GM19468 (cell line): ENCODE measurements around the gene DNMT1.
"Not testable (repeated sequence)": the region's sequence is repeated elsewhere in the genome, so short reads cannot be mapped to it uniquely, and the experiment has no call there.

Source experiments
- ATAC-seq: cut with Tn5 transposase; IDR thresholded peaks from one replicate; pipeline ENCODE4 v1.9.1; 2021; ENCODE audit warnings: mild to moderate bottlenecking, moderate library complexity, moderate number of reproducible peaks; ENCODE audit not compliant: unreplicated experiment; ENCODE audit errors: extremely low read depth

Gene DNMT1

GRCh38 chr19:10223488-10224213 is 28.9 kb upstream of the DNMT1 start:
- no peak for ATAC-seq

DNA sequence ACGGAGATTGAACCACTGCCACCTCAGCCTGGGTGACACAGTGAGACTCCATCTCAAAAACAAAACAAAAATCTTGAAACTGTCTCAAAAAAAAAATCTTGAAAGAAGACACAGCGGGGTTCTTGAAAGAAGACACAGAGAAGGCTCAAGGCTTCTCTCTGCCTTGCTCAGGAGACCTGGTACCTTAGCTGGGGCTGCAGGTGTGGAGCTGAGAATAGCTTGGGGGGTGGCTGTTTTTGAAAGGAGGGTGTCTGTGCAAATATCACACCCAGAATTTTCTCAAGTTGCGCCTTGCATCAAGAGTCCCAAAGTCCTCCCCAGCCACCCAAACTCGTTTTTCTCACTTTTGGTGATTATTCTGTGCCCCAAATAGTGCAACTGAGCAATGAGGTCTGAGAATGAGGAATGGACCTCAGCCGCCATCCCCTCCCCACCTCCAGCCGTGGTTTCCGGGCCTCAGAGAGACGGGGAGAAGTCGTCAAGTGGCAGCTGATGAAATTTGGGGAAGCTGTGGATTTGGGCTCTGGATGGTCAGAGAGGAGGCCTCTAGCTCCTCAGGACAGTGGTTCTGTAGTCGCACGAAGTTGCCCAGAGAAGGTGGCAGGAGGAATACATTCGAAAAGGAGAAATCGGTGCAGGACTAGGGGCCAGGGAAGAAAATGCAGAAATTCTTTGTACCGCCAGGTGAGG is 27.6 kb upstream of the DNMT1 start:
- no peak for ATAC-seq

- no peak for ATAC-seq
Measured at GRCh38 chr19:10220695-10221094, 25.9 kb upstream of the DNMT1 start.

DNA sequence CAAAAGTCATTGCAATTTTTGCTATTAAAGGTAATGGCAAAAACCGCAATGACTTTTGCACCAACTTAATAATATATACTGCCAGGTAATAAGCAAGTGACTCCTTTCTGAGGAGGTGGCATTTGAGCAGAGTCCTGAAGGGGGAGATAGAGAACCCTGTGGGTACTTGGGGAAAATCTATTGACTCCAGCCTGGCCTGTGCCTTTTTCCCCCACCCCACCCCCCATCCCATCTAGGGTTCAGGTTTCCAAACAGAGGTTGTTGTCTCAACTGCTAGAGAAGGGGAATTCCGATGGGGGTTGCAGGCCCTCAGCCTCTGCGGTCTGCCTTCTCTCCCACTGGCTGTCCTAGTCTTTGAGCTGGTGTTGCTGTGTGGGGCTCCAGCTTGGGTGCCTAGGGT is 24.9 kb upstream of the DNMT1 start:
- ATAC-seq: no peak

GRCh38 chr19:10217085-10217484 is 22.3 kb upstream of the DNMT1 start:
- no peak for ATAC-seq

- ATAC-seq: no peak
Measured at GRCh38 chr19:10214784-10215183, 20.0 kb upstream of the DNMT1 start.

GRCh38 chr19:10211691-10212090 is 16.9 kb upstream of the DNMT1 start:
- ATAC-seq: no peak

DNA sequence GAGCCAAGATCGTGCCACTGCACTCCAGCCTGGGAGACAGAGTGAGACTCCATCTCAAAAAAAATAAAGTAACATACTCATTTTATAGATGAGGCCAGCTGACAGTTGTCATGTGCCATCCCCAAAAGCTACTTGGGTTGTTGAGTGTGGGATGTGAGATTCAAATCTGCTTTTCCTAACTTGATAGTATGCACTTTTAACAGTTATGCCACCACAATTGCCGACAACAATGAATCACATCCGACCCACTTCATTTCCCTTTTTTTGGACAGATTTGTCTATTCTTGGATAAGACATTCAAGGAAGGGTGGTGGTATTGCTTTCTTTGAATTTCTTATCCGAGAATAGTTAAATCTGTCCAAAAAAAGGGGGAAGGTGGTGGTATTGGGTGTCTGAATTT is 16.3 kb upstream of the DNMT1 start:
- no peak for ATAC-seq

- ATAC-seq: no peak
Measured at GRCh38 chr19:10209315-10209714, 14.6 kb upstream of the DNMT1 start.

DNA sequence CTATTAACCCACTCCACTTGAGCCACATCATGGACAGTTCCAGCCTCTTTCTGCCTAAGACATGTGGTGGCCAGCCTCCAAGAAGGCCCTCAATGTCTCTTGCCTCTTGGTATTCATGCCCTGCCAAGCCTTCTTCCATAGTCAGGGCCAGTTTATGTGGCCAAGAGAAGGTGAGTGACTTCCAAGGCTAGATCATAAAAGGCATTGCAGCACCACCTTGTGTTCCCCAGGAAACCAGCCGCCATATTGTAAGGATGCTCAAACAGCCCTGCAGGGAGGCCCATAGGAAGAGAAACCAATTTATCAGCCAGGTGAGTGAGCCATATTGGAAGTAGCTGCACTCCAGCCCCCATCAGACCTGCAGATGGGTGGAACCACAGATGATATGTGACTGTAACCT is 12.3 kb upstream of the DNMT1 start:
- no peak for ATAC-seq

GRCh38 chr19:10206226-10206885 is 11.6 kb upstream of the DNMT1 start:
- ATAC-seq: no peak

DNA sequence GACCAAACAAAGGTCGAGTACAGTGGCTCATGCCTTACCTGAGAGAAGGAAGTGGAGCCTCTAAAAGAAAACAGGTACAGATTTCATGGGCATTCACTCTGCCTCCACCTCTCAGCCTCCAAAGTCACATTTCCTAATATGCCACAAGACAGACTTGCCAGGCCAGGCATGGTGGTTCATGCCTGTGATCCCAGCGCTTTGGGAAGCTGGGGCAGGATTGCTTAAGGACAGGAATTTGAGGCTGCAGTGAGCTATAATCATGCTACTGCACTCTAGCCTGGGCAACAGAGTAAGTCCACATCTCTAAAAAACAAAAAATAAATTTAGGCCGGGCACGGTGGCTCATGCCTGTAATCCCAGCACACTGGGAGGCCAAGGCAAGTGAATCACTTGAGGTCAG is 10.9 kb upstream of the DNMT1 start:
- ATAC-seq: no peak

DNA sequence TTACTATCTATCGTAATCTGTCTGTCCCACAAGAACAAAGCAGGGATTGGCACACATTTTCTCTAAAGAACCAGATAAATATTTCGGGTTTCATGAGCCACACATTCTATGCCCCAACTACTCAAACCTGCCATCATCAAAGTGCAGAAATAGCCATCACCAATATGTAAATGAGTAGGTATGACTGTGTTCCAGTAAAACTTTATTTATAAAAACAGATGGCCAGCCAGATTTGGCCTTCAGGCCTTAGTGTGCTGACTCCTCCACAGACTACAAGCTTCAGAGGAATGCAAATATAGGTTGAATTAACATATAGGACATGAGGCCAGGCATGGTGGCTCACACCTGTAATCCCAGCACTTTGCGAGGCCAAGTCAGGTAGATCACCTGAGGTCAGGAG is 8.9 kb upstream of the DNMT1 start:
- no peak for ATAC-seq

- no peak for ATAC-seq
Measured at GRCh38 chr19:10201176-10201575, 6.4 kb upstream of the DNMT1 start.

DNA sequence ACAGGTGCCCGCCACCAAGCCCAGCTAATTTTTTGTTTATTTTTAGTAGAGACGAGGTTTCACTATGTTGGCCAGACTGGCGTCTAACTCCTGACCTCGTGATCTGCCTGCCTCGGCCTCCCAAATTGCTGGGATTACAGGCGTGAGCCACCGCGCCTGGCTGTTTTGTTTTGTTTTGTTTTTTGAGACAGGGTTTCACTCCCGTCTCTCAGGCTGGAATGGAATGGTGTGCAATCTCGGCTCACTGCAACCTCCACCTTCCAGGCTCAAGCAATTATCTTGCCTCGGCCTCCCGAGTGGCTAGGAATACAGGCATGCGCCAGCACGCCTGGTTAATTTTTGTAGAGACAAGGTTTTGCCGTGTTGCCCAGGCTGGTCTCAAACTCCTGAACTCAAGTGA is 5.3 kb upstream of the DNMT1 start:
- not testable (repeated sequence) for ATAC-seq

GRCh38 chr19:10198889-10199644 is 4.3 kb upstream of the DNMT1 start:
- not testable (repeated sequence) for ATAC-seq

- no peak for ATAC-seq
Measured at GRCh38 chr19:10195199-10195519, 406 bp upstream of the DNMT1 start.

DNA sequence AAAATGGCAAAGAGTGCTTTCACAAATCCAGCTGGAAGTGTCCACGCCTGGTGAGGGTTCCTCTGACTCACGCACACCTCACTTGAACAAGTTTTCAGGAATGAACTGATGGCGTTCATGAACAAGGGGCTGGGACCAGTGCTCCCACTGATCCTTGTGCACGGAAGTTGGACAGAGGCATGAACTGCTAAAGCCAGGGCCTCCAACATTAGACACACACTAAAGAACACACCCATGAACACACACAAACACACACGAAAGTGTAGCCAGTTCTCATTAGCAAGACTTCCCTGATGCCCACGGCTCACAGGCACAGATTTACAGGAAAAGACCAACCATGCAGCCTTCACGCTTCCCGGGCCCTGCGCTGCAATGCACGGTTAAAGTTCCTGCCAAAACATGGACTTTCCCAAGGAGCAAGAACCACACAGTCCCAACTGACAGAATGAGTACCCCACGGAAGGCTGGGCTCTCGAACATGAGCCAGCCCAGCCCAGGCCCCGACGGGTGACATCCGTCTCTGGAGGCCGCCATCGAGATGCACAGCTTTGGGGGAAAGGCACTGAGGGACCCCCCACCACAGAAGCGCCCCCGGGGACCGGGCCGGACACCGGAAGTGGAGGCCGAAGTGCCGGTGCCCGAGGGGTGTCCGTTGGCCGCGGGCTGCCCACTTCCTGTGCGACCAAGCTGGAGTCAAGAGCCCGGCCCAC is 808 bp downstream of the DNMT1 start:
- ATAC-seq: no peak

DNA sequence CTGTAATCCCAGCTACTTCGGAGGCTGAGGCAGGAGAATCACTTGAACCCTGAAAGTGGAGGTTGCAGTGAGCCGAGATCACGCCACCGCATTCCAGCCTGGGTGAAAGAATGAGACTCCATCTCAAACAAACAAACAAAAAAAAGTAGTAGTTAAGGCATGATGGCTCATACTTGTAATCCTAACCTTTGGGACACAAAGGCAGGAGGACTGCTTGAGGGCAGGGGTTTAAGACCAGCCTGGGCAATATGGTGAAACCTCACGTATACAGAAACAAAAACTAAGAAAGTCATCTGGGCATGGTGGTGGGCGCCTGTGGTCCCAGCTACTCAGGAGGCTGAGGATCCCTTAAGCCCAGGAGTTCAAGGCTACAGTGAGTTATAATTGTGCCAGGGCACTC is 1.8 kb downstream of the DNMT1 start:
- ATAC-seq: no peak

- no peak for ATAC-seq
Measured at GRCh38 chr19:10191347-10191746, 3.4 kb downstream of the DNMT1 start.
